NCI-H345 treated with DMSO at 0.1 percent for 48 hours (cell line): Measurements from ENCODE around the gene CEP104.

Source experiments
- DNase-seq: peaks from one replicate; lab custom pipeline; 2025; ENCODE audit not compliant: unreplicated experiment; lab: John Stamatoyannopoulos, UW

The CEP104 gene

GRCh38 chr1:3869751-3870301, 12.8 kb upstream of the CEP104 start:
- peak; percentile 7 for DNase-seq

- DNase-seq = no peak
Observed at GRCh38 chr1:3868464-3869006, 11.5 kb upstream of the CEP104 start.

GRCh38 chr1:3865606-3866160, 8.7 kb upstream of the CEP104 start:
- DNase-seq = no peak

- DNase-seq = peak; percentile 65
Observed at GRCh38 chr1:3864884-3865283, 7.9 kb upstream of the CEP104 start.

GRCh38 chr1:3863231-3863935, 6.4 kb upstream of the CEP104 start:
- DNase-seq = peak; percentile 94

- DNase-seq = peak; percentile 1
Observed at GRCh38 chr1:3858231-3858981, 1.4 kb upstream of the CEP104 start.

- no peak for DNase-seq
Observed at GRCh38 chr1:3857791-3858129, 749 bp upstream of the CEP104 start.

GRCh38 chr1:3852711-3853485, 4.1 kb downstream of the CEP104 start:
- no peak for DNase-seq

- DNase-seq = no peak
Observed at GRCh38 chr1:3852091-3852490, 4.9 kb downstream of the CEP104 start.

- DNase-seq = no peak
Observed at GRCh38 chr1:3851292-3851691, 5.7 kb downstream of the CEP104 start.

GRCh38 chr1:3850857-3851256, 6.2 kb downstream of the CEP104 start:
- DNase-seq = no peak

GRCh38 chr1:3847081-3847480, 9.9 kb downstream of the CEP104 start:
- no peak for DNase-seq

- no peak for DNase-seq
Observed at GRCh38 chr1:3846541-3846940, 10.5 kb downstream of the CEP104 start.

- no peak for DNase-seq
Observed at GRCh38 chr1:3842912-3843311, 14.1 kb downstream of the CEP104 start.

- no peak for DNase-seq
Observed at GRCh38 chr1:3841491-3841890, 15.5 kb downstream of the CEP104 start.

GRCh38 chr1:3838788-3839187, 18.2 kb downstream of the CEP104 start:
- DNase-seq = no peak

GRCh38 chr1:3837685-3838084, 19.3 kb downstream of the CEP104 start:
- DNase-seq = no peak

- no peak for DNase-seq
Observed at GRCh38 chr1:3837200-3837599, 19.8 kb downstream of the CEP104 start.

- no peak for DNase-seq
Observed at GRCh38 chr1:3836421-3836820, 20.6 kb downstream of the CEP104 start.

GRCh38 chr1:3834701-3835100, 22.3 kb downstream of the CEP104 start:
- no peak for DNase-seq

- no peak for DNase-seq
Observed at GRCh38 chr1:3831689-3832088, 25.3 kb downstream of the CEP104 start.
